GM13977 (cell line): ENCODE results near the gene GGACT.

Source experiments
- DNase-seq: peaks from one replicate; pipeline ENCODE4 v3.0.0; 2012; ENCODE audit warnings: low spot score
- CTCF ChIP-seq: IDR thresholded peaks from 2 replicates; pipeline ENCODE4 v1.5.1; 2012; ENCODE audit warnings: mild to moderate bottlenecking, control low read depth; ENCODE audit not compliant: insufficient read depth; ENCODE audit errors: extremely low read depth, missing control alignments
- in situ Hi-C: fragments of 300-500 bp; cut with MboI; formaldehyde crosslinking; loops from one replicate; pipeline ENCODE4 v1.12.0; 2022; ENCODE audit warnings: low sequenced_read_pairs, low pct_unique_long_range_greater_than_20kb, mixed read lengths, inconsistent platforms; ENCODE audit not compliant: unreplicated experiment

GGACT gene

GRCh38 chr13:100540621-100541020 lies 48.0 kb downstream of the GGACT start:
- TF ChIP-seq CTCF: no peak
- DNase-seq: no peak
- in situ Hi-C loops: no loop called here

GRCh38 chr13:100537951-100538462 lies 50.6 kb downstream of the GGACT start:
- TF ChIP-seq CTCF: no peak
- DNase-seq: no peak
- in situ Hi-C loops: no loop called here

- in situ Hi-C loops: no loop called here
- DNase-seq: no peak
- no peak for TF ChIP-seq CTCF
These were observed 51.1 kb downstream of the GGACT start for GRCh38 chr13:100537486-100537885.

GRCh38 chr13:100536643-100537180 lies 51.9 kb downstream of the GGACT start:
- no peak for TF ChIP-seq CTCF
- in situ Hi-C loops: no loop called here
- no peak for DNase-seq

GRCh38 chr13:100535426-100536135 lies 53.0 kb downstream of the GGACT start:
- TF ChIP-seq CTCF: no peak
- in situ Hi-C loops: no loop called here
- no peak for DNase-seq

- no peak for TF ChIP-seq CTCF
- DNase-seq: no peak
- in situ Hi-C loops: no loop called here
These were observed 53.7 kb downstream of the GGACT start for GRCh38 chr13:100534911-100535310.
